SU-DHL-6 (cell line): ENCODE measurements around the gene PMM2.

ENCODE experiments used
- H2AFZ ChIP-seq: fragments of 200-600 bp; sonication (generic); 2 replicates; pipeline ENCODE4 v1.6.1; 2014; ENCODE audit warnings: low read depth, mild to moderate bottlenecking, moderate library complexity, mixed read lengths, antibody characterized with exemption, low read length; ENCODE audit not compliant: severe bottlenecking
- H3F3A ChIP-seq: fragments of 200-600 bp; shearing (Covaris generic); 2 replicates; pipeline ENCODE4 v1.6.0; 2016; ENCODE audit warnings: antibody characterized with exemption, mild to moderate bottlenecking; ENCODE audit not compliant: insufficient read depth
- H3K27ac ChIP-seq: fragments of 200-600 bp; sonication (generic); 2 replicates; pipeline ENCODE4 v1.5.1; 2016; ENCODE audit warnings: low read depth, mild to moderate bottlenecking, low read length, moderate library complexity, mixed read lengths
- H3K27me3 ChIP-seq: fragments of 200-600 bp; sonication (generic), shearing (Covaris generic); 2 replicates; pipeline ENCODE4 v1.6.0; 2014; ENCODE audit warnings: mild to moderate bottlenecking, low read length
- H3K36me3 ChIP-seq: fragments of 200-600 bp; sonication (generic); 2 replicates; pipeline ENCODE4 v1.6.1; 2014; ENCODE audit warnings: mild to moderate bottlenecking, low read length, mixed read lengths
- H3K4me2 ChIP-seq: fragments of 300-600, 200-600 bp; shearing (Covaris generic), sonication (generic); 2 replicates; pipeline ENCODE4 v1.6.0; 2014; ENCODE audit warnings: low read length, low read depth, mild to moderate bottlenecking; ENCODE audit not compliant: poor library complexity, severe bottlenecking
- H3K4me3 ChIP-seq: fragments of 200-600 bp; sonication (generic); 2 replicates; pipeline ENCODE4 v1.5.1; 2014; ENCODE audit warnings: antibody characterized with exemption, low read length, mild to moderate bottlenecking, mixed read lengths; ENCODE audit not compliant: insufficient read depth, poor library complexity, severe bottlenecking
- H3K79me2 ChIP-seq: fragments of 200-600 bp; sonication (generic); 2 replicates; pipeline ENCODE4 v1.6.1; 2014; ENCODE audit warnings: mild to moderate bottlenecking, low read length, moderate library complexity; ENCODE audit not compliant: insufficient read depth
- H3K9ac ChIP-seq: fragments of 200-600 bp; sonication (generic); 2 replicates; pipeline ENCODE4 v1.7.0; 2014; ENCODE audit warnings: mild to moderate bottlenecking, low read length
- H3K9me2 ChIP-seq: fragments of 200-600 bp; sonication (generic); replicated peaks from 2 replicates; pipeline ENCODE4 v1.6.1; 2014; ENCODE audit warnings: low read length; ENCODE audit not compliant: insufficient read depth
- H3K9me3 ChIP-seq: fragments of 200-600 bp; sonication (generic); 2 replicates; pipeline ENCODE4 v1.6.1; 2014; ENCODE audit warnings: low read length, mixed read lengths; ENCODE audit not compliant: insufficient read depth
- H4K20me1 ChIP-seq: fragments of 200-600 bp; sonication (generic); 2 replicates; pipeline ENCODE4 v1.6.1; 2014; ENCODE audit warnings: low read depth, mild to moderate bottlenecking, antibody characterized with exemption, low read length, moderate library complexity, mixed read lengths
- CTCF ChIP-seq: fragments of 200-600 bp; sonication (generic); IDR thresholded peaks from one replicate; pipeline ENCODE4 v1.5.1; 2017; ENCODE audit warnings: antibody characterized with exemption, mild to moderate bottlenecking, low read length, moderate library complexity; ENCODE audit not compliant: insufficient read depth, poor library complexity, severe bottlenecking
- EZH2phosphoT487 ChIP-seq: fragments of 200-600 bp; sonication (generic), shearing (Covaris generic); conservative IDR thresholded peaks from 2 replicates; pipeline ENCODE4 v1.6.1; 2018; ENCODE audit warnings: mild to moderate bottlenecking, antibody characterized with exemption, low read length, moderate library complexity, mixed read lengths

PMM2 gene

DNA sequence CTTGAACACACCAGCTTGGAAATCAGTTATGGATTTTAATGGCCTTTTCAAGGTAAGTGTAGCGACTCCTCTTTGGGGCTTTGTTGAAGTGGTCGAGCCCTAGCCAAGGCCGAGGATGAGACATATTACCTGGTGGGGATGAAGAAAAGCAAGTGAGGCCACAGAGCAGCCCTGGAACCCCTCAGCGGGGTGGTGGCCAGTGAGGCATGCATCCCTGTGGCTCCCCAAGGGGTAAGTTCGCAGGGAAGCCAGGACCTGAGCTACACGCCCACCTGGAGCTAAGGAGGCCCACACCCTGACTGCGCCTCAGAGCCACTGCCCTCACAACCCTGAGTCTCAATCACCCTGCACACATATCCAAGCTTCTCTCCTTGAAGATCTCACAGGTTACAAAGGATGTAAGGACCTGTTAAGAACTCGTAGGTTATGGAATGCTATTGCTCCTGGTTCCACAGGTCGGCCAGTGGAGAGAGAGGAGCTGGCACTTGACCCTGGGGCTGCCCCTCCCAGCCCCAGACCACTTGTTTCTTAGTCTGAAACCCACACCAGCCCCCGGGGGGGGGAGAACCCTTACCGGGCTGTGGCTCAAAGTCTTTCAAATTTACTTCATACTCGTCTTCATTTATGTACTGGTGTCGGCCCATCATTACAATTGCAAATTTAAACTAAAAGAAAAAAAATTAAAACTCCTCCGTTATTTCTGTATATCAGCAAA, 96.5 kb downstream of the PMM2 start:
- Histone ChIP-seq H2AFZ (no peak overlapping the region), H3K27ac (peak overlapping the region; percentile 84), H3K9me2 (no peaks in the 10 kb centered on the region), H3K79me2 (no peaks in the 10 kb centered on the region), H4K20me1 (no peaks in the 10 kb centered on the region), H3K4me3 (no peak overlapping the region), H3K9ac (no peak overlapping the region), H3F3A (peaks cover 10% of the 10 kb centered on the region), H3K27me3 (no peaks in the 10 kb centered on the region), H3K9me3 (no peaks in the 10 kb centered on the region), H3K36me3 (peaks cover 29% of the 10 kb centered on the region), H3K4me2 (peak overlapping the region; percentile 36)
- TF ChIP-seq CTCF (no peak), EZH2phosphoT487 (no peak)

DNA sequence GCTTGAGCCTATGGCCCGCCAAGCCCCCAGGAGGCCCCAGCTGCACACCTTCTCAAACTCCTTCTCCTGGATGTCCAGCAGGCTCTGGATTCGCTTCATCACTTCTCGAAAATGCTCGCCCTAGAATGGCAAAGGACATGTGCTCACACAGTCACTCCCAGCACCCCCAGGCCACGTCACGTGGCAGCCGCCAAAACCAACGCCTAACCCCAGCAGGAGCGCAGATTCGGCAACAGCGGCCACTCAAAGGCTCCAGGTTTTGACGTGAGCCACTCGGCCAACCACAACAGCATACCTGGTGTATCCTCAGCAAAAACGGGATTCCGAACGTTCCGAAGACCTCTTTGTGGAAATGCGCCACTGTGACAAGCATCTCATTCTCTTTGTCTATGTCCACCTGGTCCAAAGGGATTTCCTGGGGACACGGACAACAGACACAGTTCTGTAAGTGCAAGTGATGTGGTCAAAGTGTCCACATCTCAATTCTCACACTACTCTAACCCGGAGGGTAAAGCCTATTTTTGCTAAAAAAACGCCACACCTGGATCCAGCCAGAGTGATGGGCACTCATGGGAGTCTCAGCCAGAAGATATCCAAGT, 97.2 kb downstream of the PMM2 start:
- H2AFZ ChIP-seq, result no peak overlapping the region
- H3K4me3 ChIP-seq, result no peak overlapping the region
- H3K9ac ChIP-seq, result no peak overlapping the region
- no peaks in the 10 kb centered on the region for H3K79me2 ChIP-seq
- TF ChIP-seq CTCF, result no peak
- no peak for TF ChIP-seq EZH2phosphoT487
- no peak overlapping the region for H3K27ac ChIP-seq
- H3K9me3 ChIP-seq, result no peaks in the 10 kb centered on the region
- no peaks in the 10 kb centered on the region for H3K27me3 ChIP-seq
- H3K36me3 ChIP-seq, result peaks cover 33% of the 10 kb centered on the region
- no peaks in the 10 kb centered on the region for H4K20me1 ChIP-seq
- no peak overlapping the region for H3K4me2 ChIP-seq
- H3K9me2 ChIP-seq, result no peaks in the 10 kb centered on the region
- peaks cover 10% of the 10 kb centered on the region for H3F3A ChIP-seq

- H3K4me2 ChIP-seq, result no peak overlapping the region
- H2AFZ ChIP-seq, result no peak overlapping the region
- H3F3A ChIP-seq, result peaks cover 2% of the 10 kb centered on the region; the same call in 1 of the 2 replicates
- no peak for TF ChIP-seq EZH2phosphoT487
- H4K20me1 ChIP-seq, result no peaks in the 10 kb centered on the region
- H3K36me3 ChIP-seq, result peaks cover 64% of the 10 kb centered on the region
- no peaks in the 10 kb centered on the region for H3K9me2 ChIP-seq
- no peak overlapping the region for H3K27ac ChIP-seq
- no peaks in the 10 kb centered on the region for H3K27me3 ChIP-seq
- H3K9ac ChIP-seq, result no peak overlapping the region
- H3K79me2 ChIP-seq, result no peaks in the 10 kb centered on the region
- no peaks in the 10 kb centered on the region for H3K9me3 ChIP-seq
- no peak overlapping the region for H3K4me3 ChIP-seq
Observed at GRCh38 chr16:8898660-8899318, 101.2 kb downstream of the PMM2 start.
